KOPT-K1 (cell line): ENCODE results near the gene PDXK.

Experiments
- H3K27ac ChIP-seq: fragments of 200-600 bp; sonication (generic); 2 replicates; pipeline ENCODE4 v1.5.1; 2016; ENCODE audit warnings: antibody characterized with exemption, mild to moderate bottlenecking, low read depth, low read length; ENCODE audit not compliant: poor library complexity, severe bottlenecking
- H3K36me3 ChIP-seq: fragments of 200-600 bp; sonication (generic); 2 replicates; pipeline ENCODE4 v1.5.1; 2017; ENCODE audit warnings: antibody characterized with exemption, mild to moderate bottlenecking, low read length, moderate library complexity; ENCODE audit not compliant: insufficient read depth
- H3K9me3 ChIP-seq: fragments of 200-600 bp; sonication (generic); 2 replicates; pipeline ENCODE4 v1.5.1; 2017; ENCODE audit warnings: antibody characterized with exemption, low read length, mild to moderate bottlenecking; ENCODE audit not compliant: insufficient read depth, poor library complexity, severe bottlenecking

The PDXK gene

DNA sequence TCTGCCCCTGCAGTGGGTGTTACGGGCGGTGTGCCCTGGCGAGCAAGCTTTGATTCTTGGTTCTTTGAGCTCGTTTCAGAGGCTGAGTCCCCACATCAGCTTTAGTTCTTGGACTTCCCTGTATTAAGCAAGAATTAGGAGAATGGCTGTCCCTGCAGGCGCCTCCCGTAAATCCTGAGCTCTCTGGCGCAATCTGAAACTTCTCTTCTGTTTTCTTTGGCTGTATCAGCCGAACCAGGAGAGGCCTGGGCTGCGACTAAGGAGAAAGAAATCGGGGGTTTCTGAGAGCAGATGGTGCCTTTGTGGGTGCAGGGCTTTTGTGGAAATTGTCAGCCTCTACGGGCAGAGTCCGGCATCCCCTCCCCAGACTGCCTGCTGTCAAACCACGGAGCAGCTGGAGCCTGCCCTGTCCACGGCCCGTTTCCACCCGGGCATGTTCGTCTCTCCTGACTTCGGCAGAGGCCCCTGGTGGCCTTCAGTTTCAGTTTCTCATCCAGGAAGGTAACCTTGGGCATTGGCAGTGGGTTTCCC is 39.2 kb downstream of the PDXK start:
- Histone ChIP-seq H3K9me3 (no peaks in the 10 kb centered on the region), H3K27ac (no peak overlapping the region), H3K36me3 (peaks cover 18% of the 10 kb centered on the region; the same call in 1 of the 2 replicates)

DNA sequence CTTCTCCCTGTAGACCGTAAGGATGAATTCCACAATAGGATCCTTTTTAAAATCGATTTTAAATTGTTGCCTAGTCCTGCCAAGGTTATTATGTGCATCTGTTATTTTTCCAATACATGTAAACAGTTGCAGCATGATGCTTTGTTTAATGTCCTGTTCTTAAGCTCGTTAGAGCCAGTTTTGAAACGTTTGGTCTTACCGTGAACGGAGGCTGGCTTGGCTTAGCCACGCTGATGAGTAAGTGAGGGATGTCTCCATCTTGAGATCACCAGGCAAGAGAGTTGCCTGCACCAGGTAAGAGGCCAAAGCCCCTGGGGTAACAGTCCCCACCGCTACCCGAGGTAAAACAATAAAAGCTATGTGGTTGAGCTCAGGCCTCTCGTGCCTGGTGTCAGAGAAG is 39.9 kb downstream of the PDXK start:
- H3K36me3 ChIP-seq: peaks cover 17% of the 10 kb centered on the region; the same call in 1 of the 2 replicates
- no peaks in the 10 kb centered on the region for H3K9me3 ChIP-seq
- no peak overlapping the region for H3K27ac ChIP-seq

DNA sequence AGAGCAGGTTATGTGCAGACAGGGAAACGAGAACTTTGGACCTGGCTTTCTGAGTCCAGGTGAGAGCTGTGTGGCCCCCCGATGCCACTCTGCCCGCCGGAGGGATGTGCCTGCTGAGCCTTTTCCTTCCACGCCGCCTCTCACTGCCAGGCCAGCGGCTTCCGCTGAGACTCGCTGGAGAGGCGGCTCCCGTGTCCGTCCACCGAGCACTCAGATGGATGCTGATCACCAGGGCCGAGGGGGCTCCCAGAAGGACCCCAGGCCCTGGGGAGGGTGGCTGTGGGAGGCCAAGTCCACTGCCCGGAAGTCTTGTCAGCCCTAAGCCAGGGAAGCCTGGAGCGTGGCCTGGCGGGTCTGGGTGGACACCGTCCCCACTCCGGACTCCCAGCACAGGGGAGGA is 40.7 kb downstream of the PDXK start:
- Histone ChIP-seq H3K27ac (no peak overlapping the region), H3K36me3 (peaks cover 17% of the 10 kb centered on the region; the same call in 1 of the 2 replicates), H3K9me3 (no peaks in the 10 kb centered on the region)

DNA sequence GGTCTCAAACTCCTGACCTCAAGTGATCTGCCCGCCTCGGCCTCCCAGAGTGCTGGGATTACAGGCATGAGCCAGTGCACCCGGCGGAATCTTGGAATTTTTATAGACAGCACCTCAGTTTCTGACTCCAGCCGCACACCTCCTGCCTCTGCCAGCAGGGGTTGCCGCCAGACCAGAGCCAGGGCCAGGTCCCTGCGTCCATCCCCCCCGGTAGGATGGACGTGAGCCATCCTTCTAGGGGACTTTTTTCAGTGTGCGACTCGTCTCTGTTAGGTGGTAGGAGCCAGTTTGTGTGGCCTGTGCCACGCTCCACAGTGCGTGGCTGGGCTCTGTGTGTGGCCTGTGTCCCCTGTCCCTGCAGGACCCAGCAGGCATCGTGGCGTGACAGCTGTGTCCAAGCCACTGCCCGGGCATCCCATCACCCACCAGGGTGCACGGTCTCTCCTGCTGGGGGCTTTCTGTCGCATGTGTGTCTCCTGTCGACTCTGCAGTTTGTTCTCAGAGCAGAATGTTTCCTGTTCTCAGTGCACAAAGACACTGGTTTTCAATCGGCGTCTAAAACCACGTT is 41.5 kb downstream of the PDXK start:
- Histone ChIP-seq H3K36me3 (peaks cover 14% of the 10 kb centered on the region; the same call in 1 of the 2 replicates), H3K9me3 (no peaks in the 10 kb centered on the region), H3K27ac (no peak overlapping the region)

DNA sequence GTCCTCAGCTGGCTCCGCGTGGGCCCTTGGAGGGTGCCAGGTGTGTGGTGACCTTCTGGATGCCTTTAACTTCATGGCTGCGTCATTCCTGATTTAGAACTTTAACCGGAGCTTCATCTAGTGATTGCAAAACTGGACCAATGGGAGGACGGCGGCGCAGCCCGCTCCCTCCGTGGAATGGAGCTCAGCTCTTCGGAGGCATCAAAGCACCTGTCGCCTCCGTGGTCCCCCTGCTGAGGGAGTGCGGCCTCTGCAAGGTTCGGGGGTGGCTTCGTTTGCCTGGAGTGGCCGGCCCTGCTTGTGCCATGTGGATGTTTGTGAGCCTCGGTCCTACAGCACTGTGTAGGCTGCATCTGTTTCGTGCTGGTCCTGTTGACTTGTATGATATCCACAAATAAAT is 43.0 kb downstream of the PDXK start:
- H3K9me3 ChIP-seq: no peaks in the 10 kb centered on the region
- H3K36me3 ChIP-seq: peaks cover 3% of the 10 kb centered on the region; the same call in 1 of the 2 replicates
- no peak overlapping the region for H3K27ac ChIP-seq

DNA sequence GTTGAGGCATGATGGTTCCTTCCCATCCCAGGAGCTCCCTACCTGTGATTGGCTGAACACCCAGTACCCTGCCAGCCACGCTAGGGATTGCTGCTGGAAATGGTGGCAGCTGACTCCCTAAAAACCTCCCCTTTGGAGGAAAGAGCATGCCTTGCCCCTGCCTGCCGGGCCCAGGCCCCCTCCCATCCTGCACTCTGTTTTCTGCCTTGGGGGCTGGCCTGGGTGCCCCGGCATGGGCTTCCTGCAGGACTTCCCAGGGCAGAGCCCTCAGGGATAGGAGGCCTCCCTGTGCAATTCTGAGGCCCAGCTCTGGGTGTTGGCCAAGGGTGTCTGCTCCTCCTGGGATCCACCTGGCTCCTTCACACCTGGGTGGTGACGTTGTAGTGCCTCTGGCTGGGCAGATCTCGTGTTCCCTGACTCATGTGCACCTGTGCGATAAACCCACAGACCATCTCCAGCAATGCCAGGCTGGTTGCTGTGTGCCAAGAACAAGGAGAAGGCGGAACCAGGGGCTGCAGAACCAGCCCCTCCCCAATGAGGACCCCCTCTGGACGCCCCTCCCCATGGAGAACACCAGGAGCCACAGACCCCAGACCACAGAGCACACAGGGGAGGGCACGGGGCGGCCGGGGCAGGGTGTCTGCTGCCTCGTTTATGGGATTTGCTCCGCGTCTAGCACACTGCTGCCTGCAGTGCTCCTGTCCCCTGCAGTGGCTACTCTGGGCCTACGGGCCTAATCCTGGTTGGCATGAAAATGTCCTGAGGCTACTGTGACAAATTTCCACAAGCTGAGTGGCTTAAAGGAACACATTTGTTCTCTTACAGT is 43.6 kb downstream of the PDXK start:
- H3K9me3 ChIP-seq: no peaks in the 10 kb centered on the region
- H3K36me3 ChIP-seq: no peaks in the 10 kb centered on the region
- no peak overlapping the region for H3K27ac ChIP-seq

DNA sequence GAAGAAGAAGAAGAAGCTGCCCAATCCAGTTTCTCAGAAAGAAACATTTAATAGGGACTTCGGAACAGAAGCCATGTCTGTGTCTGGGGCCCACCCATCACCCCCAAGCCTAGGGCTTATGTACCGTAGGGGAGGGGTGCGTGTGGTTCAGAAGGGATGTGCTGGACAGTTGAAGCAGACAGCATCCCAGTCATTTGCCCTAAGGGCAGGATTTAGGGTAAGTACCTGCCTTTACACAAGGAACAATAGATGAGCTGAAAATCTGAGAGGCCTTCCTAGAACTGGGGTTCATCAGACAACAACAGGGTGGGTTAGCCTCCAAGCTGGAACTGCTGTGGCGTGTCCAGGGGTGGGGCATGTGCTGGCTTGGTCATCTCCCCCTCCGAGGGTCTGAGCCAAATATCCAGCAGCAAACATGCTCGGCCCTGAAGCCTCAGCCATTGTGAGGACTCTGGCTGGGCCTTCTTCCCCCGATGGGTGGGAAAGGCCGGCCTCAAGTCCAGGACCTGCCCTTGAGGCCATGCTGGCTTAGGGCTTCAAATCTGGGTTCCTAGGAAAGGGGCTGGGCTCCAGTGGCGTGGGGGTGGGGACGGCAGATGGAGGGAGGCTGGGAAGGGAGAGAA is 45.1 kb downstream of the PDXK start:
- no peak overlapping the region for H3K27ac ChIP-seq
- no peaks in the 10 kb centered on the region for H3K9me3 ChIP-seq
- H3K36me3 ChIP-seq: no peaks in the 10 kb centered on the region

DNA sequence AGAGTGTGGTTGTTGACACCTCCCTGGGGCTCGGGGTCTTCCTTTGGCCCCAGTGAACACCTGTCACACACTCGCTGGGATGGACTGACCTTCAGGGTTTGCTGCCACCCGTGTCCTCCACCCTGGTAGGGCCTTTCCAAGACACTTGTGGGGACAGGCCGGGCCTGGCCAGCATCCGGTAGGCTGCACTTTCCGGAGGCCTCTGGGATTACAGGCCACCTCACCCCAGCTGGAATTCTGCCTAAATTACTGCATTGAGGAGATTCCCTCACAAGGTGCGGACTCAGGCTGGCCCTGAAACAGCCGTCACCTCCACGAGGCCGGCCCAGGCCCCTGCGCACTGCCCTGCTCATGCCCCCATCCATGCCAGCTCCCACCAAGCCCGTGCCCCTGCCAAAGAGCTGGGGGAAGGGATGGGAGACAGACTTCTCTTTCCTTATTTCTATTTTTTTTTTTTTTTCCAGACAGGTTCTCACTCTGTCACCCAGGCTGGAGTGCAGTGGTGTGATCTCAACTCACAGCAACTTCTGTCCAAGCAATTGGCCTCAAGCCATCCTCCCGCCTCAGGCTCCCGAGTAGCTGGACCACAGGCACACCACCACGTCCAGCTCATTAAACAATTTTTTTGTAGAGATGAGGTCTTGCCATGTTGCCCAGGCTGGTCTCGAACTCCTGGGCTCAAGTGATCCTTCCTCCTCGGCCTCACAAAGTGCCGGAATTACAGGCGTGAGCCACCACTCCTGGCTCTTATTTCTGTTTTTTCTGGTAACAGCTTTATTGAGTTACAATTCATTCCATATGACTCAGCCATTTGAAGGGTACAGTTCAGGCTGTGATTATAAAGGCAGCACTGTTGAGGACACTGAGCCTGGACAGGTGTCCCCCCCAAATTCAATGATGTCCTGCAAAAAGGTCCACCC is 45.9 kb downstream of the PDXK start:
- Histone ChIP-seq H3K27ac (no peak overlapping the region), H3K36me3 (no peaks in the 10 kb centered on the region)

DNA sequence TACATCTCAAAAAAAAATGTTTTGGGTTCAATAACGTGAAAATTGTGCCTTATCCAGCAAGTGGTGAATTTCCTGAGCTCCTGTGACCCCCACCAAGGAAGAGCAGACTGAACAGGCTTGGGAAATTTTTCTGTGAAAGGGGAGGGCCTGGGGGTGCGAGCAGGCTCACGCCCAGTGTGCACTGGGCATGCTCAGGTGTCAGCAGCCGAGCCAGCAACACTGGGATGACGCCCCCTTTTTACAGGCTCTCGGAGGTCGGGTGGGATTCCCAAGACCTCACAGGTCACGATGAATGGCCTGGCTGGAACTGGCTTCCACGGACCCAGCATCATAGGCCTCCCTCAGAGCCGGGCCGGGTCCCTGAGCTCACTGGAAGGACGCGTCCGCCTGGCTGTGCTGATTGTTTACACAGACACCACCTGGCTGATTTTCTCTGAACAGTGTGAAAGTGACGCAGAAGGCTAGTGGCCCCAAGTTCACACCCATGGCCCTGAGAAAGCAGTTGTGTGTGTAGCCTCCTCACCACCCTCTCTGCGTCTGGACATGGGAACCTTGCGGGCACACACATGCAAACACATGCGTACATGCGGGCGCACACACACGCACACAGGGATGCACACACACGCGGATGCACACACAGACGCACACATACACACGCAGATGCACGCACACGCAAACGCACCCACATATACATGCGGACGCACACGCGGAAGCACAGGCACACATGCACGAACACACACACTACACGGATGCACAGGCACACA is 48.0 kb downstream of the PDXK start:
- H3K36me3 ChIP-seq: no peaks in the 10 kb centered on the region
- no peak overlapping the region for H3K27ac ChIP-seq
- no peaks in the 10 kb centered on the region for H3K9me3 ChIP-seq

More for the DNA sequence above, 45.9 kb downstream of the PDXK start:
- no peaks in the 10 kb centered on the region for H3K9me3 ChIP-seq

DNA sequence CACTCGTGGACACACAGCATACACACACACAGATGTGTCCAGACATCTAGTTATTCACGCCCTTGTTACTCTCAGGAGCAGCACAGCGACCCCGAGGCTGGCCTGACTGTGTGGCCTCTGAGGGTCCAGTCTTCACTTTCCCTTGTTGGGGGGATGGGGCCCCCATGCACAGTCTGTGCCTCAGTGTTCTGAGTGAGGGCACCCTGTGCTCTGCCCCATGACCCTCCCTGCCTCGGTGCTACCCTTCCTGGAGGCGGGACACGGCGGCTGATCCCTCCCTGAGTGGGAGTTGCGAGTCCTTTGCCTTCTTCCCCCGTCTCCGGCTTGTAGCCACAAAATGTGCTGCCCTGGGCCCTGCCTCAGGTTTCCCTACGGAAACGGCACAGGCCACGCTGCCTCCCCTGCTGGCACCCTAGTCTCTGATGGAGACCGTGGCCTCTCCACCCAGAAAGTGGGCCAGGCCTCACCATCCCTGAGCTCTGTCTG is 48.6 kb downstream of the PDXK start:
- H3K9me3 ChIP-seq: no peaks in the 10 kb centered on the region
- no peak overlapping the region for H3K27ac ChIP-seq
- peaks cover 2% of the 10 kb centered on the region; the same call in 1 of the 2 replicates for H3K36me3 ChIP-seq

DNA sequence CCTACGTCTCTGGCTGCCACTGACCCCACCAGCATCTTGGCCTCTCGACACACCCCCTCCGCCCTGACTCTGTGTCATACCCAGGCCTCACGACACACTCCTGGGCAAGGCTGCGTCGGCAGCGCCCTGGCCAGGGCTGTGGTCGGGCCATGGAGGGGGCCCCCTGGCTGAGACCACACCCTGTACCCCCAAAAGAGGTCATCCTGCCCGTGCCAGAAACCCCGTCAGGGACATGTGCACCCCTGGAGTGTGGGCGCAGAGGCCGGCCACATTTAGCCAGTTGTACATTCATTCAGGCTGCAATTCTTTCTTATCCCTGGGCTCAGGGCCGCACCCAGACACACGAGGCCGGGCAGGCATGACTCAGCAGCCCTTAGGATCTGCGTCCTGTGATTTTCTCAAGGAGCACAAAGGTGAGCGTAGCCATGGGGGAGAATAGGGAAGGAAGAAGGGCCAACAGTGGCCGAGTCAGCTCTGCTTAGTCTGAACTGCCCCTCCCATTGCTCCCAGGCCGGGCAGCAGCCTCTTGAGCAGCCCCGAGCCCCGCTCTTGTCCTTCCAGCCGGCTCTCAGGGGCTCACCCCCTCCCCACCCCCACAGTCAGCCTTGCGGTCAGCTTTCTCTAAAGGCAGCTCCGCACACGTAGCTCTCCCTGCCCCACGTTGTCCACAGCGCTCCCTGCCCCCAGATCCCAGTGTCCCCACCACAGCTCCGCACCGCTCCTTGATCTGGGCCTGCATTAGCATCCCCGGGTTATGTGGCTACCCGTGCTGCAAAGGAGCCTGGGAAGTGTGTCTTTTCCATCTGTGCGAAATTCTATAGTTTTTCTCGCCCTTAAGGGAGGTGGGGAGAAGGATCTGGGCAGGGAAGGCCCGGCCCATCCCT is 49.3 kb downstream of the PDXK start:
- H3K9me3 ChIP-seq: no peaks in the 10 kb centered on the region

DNA sequence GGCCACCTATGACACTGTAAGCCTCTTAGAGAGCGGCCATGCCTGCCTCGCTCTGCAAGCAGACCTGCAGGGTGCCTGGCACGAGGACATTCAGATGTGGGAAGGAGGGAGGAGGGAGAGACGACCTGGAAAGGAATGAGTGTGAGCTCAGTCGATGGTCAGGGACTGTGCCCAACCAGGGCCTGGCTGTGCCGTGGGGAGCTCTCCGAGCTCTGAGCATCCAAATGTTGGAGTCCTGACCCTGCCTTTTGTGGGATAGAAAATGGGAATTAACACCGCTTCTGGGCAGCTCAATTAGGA is 49.9 kb downstream of the PDXK start:
- no peak overlapping the region for H3K27ac ChIP-seq

More for the DNA sequence above, 49.3 kb downstream of the PDXK start:
- H3K27ac ChIP-seq: no peak overlapping the region
- H3K36me3 ChIP-seq: peaks cover 9% of the 10 kb centered on the region; the same call in 1 of the 2 replicates

DNA sequence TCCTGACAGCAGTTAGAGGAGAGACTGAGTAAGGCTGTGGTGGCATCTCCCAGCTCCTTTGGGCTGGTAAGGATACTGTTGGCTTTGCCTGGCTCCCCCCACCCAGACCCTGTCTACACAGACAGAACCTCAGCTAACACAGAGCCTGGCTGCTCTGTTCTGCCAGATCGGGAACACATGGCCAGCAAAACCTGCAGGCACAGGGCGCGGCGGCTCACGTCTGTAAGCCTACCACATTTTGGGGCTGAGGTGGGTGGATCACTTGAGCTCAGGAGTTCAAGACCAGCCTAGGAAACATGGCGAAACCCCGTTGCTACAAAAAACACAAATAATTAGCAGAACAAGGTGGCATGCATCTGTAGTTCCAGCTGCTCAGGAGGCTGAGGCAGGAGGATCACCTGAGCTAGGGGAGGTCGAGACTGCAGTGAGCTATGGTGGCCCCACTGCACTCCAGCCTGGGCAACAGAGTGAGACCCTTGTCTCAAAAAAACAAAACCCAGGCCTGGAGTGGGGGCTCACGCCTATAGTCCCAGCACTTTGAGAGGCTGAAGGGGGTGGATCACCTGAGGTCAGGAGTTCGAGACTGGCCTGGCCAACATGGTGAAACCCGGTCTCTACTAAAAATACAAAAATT is 50.5 kb downstream of the PDXK start:
- H3K36me3 ChIP-seq: peaks cover 21% of the 10 kb centered on the region; the same call in 1 of the 2 replicates
- H3K9me3 ChIP-seq: no peaks in the 10 kb centered on the region
- H3K27ac ChIP-seq: no peak overlapping the region

More for the DNA sequence above, 49.9 kb downstream of the PDXK start:
- Histone ChIP-seq H3K9me3 (no peaks in the 10 kb centered on the region), H3K36me3 (peaks cover 14% of the 10 kb centered on the region; the same call in 1 of the 2 replicates)
